GM21825 (cell line): ENCODE measurements around the gene UBXN6.

Experiments used
- ATAC-seq: cut with Tn5 transposase; IDR thresholded peaks from one replicate; pipeline ENCODE4 v1.9.1; 2021; ENCODE audit warnings: mild to moderate bottlenecking, moderate library complexity; ENCODE audit not compliant: unreplicated experiment

UBXN6 gene

GRCh38 chr19:4456843-4457653 is 546 bp downstream of the UBXN6 start:
- ATAC-seq: peak; percentile 3

- no peak for ATAC-seq
These were observed 1.1 kb downstream of the UBXN6 start for GRCh38 chr19:4456476-4456842.

DNA sequence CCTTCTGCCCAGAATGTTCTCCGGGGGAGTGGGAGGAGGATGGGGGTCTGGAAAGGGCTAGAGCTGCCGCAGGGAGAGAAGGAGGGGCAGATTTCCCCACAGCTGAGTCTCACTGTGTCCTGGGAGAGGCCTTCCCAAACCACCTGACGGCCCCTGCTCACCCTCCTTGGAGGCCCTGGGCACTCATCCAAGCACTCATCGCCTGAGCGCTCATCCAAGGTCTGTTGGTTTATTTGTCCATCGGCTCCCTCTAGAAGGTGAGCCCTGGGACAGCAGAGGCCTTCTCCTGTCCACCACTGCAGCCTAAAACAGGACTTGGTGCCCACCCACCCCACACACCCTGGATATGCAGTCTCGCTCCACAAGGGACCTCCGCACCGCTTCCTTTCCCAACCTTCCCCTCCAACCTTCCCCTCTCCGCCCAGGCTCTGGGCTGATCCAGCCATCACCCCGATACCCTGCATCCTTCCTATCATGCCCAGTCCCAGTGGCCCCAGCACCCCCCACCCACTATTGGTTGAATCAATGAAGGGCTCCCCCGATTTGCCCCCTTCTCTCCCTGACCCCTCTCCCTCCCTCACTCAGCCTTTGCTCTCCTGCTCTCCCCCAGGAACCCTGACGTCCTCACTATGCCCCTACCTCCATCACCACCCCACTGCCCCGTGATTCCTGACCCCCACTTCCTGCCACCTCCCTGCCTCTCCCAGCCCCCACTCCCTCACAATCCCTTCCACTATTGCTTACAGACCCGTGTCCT is 1.7 kb downstream of the UBXN6 start:
- no peak for ATAC-seq

- ATAC-seq: no peak
These were observed 2.6 kb downstream of the UBXN6 start for GRCh38 chr19:4454747-4455718.

GRCh38 chr19:4453232-4454179 is 4.1 kb downstream of the UBXN6 start:
- no peak for ATAC-seq

DNA sequence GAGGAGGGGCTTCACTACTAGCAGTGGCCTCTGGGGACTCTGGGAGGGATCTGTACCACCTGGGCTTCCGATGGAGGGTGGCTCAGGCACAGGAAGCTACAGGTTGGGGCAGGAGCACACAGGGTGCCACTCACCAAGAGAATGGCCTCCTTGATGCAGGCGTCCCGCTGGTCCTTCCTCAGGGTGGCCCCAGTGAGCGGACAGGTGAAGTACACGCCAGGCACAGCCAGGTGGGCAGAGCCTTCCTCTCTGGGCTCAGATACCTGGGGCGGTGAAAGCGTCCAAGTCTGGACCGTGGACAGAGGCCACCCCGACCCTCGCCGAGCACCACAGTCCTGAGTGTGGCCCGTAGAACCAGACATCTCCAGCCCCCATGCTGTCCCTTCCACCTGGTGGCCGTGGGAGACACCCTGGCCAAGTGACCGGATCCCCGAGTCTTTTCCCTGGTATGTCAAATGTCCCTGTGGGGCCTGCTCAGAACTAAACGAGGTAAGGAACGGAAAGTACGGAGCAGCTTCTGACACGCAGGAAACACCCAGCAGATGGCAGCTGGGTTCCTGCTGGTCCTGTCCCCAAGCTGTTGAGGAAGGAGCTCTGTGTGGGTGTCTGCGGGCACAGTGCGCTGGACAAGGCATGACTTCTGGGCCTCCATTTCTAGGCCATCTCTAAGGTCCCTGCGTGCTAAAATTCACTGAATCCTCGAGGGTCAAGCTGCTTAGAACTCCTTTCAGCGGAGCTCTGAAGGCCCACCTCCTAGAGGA is 5.2 kb downstream of the UBXN6 start:
- ATAC-seq: no peak

DNA sequence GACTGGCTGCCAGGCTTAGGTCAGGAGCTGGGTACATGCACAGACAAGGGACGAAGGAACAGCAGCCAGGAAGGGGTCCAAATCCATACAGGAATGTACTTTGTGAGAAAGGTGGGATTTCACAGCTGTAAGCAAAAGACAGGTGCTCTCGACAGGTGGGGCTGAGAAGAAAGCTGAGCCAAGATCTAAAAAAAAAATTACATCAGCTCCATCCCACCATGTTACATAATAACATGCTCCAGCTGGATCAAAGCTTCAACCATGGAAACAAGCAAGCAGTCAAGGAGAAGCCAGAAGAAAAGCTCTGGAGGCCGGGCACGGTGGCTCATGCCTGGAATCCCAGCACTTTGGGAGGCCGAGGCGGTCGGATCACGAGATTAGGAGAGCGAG is 8.0 kb downstream of the UBXN6 start:
- no peak for ATAC-seq

- no peak for ATAC-seq
These were observed 8.5 kb downstream of the UBXN6 start for GRCh38 chr19:4449022-4449638.

DNA sequence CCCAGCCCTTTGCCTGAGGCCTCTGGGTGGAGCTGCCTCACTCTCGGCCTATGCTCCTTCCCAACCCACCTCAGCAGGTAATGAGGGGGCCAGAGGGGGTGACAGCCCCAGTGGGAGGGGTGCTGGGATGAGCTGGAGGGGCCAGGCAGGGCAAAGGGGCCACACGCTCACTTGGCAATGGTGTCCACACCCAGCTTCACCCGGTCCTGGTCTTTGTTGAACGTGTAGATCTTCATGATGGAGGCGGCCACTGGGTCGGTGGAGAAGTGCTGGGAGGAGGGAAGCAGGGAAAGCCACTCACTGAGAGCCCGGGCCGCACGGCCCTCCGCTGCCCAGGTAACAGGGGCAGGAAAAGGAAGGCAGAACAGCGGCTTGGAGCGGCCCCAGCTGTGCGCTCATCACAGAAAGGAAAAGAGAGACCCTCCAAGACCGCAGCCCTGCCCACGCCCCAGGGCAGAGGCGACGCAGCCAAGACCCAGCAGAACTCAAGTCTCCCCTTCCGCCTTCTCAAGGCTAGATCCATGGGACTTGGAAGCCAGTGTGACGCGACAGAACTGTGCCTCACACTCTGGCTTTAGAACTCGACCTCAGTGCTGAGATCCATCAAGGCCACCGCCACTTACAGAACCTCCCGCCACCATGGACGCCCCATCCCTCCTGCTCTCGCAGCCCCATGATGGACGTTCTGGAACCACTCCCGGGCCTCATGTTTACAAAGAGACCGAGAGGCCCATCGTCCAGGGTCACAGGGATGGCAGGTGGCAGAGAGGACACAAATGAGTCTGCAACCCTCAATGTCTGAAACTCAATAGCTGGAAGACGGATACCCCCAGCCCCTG is 9.2 kb downstream of the UBXN6 start:
- ATAC-seq: no peak

GRCh38 chr19:4447327-4448146 is 10.1 kb downstream of the UBXN6 start:
- ATAC-seq: no peak

GRCh38 chr19:4446704-4447200 is 10.8 kb downstream of the UBXN6 start:
- no peak for ATAC-seq

DNA sequence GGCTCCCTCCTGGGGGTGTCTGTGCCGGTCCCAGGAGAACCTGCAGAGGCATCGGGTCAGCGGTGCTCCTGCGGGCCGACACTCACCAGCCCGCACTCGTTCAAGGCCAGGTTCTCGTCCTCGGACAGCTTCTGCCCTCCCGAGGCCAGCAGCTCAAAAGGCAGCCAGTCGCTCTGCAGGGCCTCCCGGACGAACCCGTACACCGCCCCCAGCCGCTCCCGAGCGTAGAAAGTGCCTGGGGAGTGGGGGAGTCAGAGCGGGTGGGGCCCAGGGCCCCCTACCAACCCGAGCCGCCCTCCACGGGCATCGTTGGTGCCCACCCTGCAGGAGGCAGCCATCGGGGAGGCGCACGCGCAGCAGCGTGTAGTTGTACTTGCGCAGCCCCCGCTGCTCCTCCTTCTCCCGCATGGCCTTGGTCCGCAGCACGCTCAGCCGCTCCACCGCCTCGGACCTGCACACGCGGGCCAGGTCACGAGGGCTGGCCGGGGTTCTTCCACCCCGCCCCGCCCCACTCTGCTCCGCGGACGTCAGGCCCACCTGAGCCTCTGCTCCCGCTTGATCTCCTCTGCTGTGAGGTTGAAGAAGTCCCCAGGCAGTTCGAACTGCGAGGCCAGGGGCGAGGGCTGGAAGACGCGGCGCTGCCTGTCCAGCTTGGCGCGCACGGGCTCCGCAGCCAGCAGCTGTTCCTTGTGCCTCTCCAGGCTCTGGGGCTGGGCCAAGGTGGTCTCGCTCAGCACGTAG is 11.5 kb downstream of the UBXN6 start:
- no peak for ATAC-seq

- ATAC-seq: no peak
These were observed 12.5 kb downstream of the UBXN6 start for GRCh38 chr19:4444765-4445741.

- no peak for ATAC-seq
These were observed 13.4 kb downstream of the UBXN6 start for GRCh38 chr19:4443966-4444764.
